PFSK-1 (cell line): ENCODE results near the gene PITX2.

Experiments used
- POLR2AphosphoS5 ChIP-seq: IDR thresholded peaks from 2 replicates; pipeline ENCODE4 v1.6.1; 2012; ENCODE audit warnings: low read depth, mild to moderate bottlenecking, control low read depth, low read length, moderate library complexity
- REST ChIP-seq, 2 experiments: IDR thresholded peaks; 2 replicates each; pipeline versions ENCODE4 v1.6.1 to v1.8.0; 2011 to 2012; ENCODE audit warnings: low read depth in 2 of 2, low read length in 2 of 2, control low read depth in 1 of 2, inconsistent platforms in 1 of 2, mild to moderate bottlenecking in 1 of 2, moderate library complexity in 1 of 2; ENCODE audit not compliant: insufficient read depth in 1 of 2
- TAF1 ChIP-seq: IDR thresholded peaks from 2 replicates; pipeline ENCODE4 v1.6.1; 2012; ENCODE audit warnings: low read length, control low read depth, borderline replicate concordance; ENCODE audit not compliant: insufficient read depth

DNA sequence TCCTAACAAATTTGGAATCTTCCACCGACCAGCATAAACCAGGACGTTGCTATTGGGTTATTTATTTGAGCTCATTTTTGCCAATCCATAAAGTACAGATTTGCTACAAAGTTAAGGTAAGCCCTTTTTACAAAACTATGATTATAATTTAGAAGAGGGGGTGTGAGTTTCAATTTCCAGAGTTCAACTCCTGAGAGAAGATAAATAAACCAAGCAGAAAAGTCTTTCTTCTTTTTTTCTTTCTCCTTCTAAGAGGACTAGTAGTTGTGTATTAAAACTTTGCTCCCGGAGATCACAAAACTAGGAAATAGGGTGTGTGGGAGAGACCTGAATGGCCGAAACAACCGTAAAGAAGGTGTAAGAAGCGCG is 2.6 kb downstream of the PITX2 start:
- no peak for TF ChIP-seq POLR2AphosphoS5
- no peak for TF ChIP-seq TAF1
- TF ChIP-seq REST (IDR thresholded peaks at IDR 0.05; ENCODE audit: insufficient read depth in 1 of 2, low read depth in 2 of 2, low read length in 2 of 2): no peak
